IMR-90 (cell line): ENCODE results near the gene NTF3.

Experiments used
- BHLHE40 ChIP-seq: fragments of 150-350 bp; IDR thresholded peaks from 2 replicates; pipeline ENCODE4 v1.6.1; 2016; ENCODE audit warnings: mild to moderate bottlenecking, low read depth, low read length
- CEBPB ChIP-seq: IDR thresholded peaks from 2 replicates; pipeline ENCODE4 v1.6.1; 2012; ENCODE audit warnings: low read depth, low read length, improper control_type of control experiment
- POLR2A ChIP-seq: IDR thresholded peaks from 2 replicates; pipeline ENCODE4 v1.6.1; 2012; ENCODE audit warnings: mild to moderate bottlenecking, low read depth, low read length
- RAD21 ChIP-seq: IDR thresholded peaks from 2 replicates; pipeline ENCODE4 v1.6.1; 2012; ENCODE audit warnings: low read length, improper control_type of control experiment
- SMC3 ChIP-seq: fragments of 150-350 bp; IDR thresholded peaks from 2 replicates; pipeline ENCODE4 v1.6.1; 2016; ENCODE audit warnings: low read depth, mild to moderate bottlenecking, antibody characterized with exemption, low read length, moderate library complexity
- TF ChIP-seq, protein P1 (sequence below): conservative IDR thresholded peaks from 2 replicates; pipeline ENCODE4 v1.5.1; 2012; ENCODE audit warnings: mild to moderate bottlenecking, low read depth, low read length, improper control_type of control experiment
- TF ChIP-seq, protein P2 (sequence below): fragments of 150-350 bp; IDR thresholded peaks from 2 replicates; pipeline ENCODE4 v1.6.1; 2017; ENCODE audit warnings: mild to moderate bottlenecking, antibody characterized with exemption, low read length, low read depth

GRCh38 chr12:5395443-5396271, 36.3 kb upstream of the NTF3 start:
- TF ChIP-seq, protein P1, sequence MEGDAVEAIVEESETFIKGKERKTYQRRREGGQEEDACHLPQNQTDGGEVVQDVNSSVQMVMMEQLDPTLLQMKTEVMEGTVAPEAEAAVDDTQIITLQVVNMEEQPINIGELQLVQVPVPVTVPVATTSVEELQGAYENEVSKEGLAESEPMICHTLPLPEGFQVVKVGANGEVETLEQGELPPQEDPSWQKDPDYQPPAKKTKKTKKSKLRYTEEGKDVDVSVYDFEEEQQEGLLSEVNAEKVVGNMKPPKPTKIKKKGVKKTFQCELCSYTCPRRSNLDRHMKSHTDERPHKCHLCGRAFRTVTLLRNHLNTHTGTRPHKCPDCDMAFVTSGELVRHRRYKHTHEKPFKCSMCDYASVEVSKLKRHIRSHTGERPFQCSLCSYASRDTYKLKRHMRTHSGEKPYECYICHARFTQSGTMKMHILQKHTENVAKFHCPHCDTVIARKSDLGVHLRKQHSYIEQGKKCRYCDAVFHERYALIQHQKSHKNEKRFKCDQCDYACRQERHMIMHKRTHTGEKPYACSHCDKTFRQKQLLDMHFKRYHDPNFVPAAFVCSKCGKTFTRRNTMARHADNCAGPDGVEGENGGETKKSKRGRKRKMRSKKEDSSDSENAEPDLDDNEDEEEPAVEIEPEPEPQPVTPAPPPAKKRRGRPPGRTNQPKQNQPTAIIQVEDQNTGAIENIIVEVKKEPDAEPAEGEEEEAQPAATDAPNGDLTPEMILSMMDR: no peak
- TF ChIP-seq BHLHE40 (no peak), RAD21 (no peak), POLR2A (no peak), CEBPB (no peak), SMC3 (no peak)
- TF ChIP-seq, protein P2, sequence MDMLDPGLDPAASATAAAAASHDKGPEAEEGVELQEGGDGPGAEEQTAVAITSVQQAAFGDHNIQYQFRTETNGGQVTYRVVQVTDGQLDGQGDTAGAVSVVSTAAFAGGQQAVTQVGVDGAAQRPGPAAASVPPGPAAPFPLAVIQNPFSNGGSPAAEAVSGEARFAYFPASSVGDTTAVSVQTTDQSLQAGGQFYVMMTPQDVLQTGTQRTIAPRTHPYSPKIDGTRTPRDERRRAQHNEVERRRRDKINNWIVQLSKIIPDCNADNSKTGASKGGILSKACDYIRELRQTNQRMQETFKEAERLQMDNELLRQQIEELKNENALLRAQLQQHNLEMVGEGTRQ: no peak
